Measurements from ENCODE around the gene MPHOSPH8. TPM values are rescaled to one million over a fixed set of nuclear protein-coding genes. Genes with fewer than 3 reads are reported as not detected.
"Not testable (repeated sequence)": the region's sequence is repeated elsewhere in the genome, so short reads cannot be mapped to it uniquely, and the experiment has no call there.

Gene MPHOSPH8
- total RNA-seq, 1 experiment from 2014 or later = 20.6 TPM

DNA sequence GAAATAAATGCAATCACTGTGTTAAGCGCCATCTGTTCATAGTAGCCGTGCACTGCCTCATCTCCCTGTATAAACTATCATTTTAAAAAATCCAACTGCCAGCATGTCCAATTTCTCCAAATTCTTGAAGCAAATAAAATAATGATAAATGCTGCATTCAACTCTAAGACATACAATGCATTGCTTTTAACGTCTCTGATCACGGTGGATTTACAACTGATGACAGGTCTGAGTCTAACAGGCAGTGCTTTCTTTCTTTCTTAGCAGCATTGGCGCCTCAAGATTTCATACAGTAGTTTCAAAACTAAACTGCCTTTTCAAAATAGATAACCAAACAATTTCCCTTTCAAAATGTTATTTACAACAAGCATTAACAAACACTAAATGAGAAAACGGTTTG, 70.8 kb downstream of the MPHOSPH8 start:
- BruUV-seq (replicated peaks); DNase-seq (ENCODE audit: low read depth, low spot score); H3K36me3 ChIP-seq (ENCODE audit: control insufficient read depth, insufficient read depth, low read length); H3K9me3 ChIP-seq (ENCODE audit: control insufficient read depth, insufficient read depth, low read depth, low read length); intact Hi-C loops (cut with micrococcal nuclease; ENCODE audit: unreplicated experiment); POLR2A ChIA-PET; H3K4me1 ChIP-seq (ENCODE audit: control insufficient read depth, insufficient read depth, low read length); CTCF ChIA-PET; H3K27ac ChIP-seq (ENCODE audit: low read length); in situ Hi-C loops (cut with HindIII; ENCODE audit: low pct_unique_long_range_greater_than_20kb, low sequenced_read_pairs); H3K27me3 ChIP-seq (ENCODE audit: control insufficient read depth, insufficient read depth, low read length); ATAC-seq; H3K4me3 ChIP-seq (ENCODE audit: low read depth in 2 of 2, low read length in 2 of 2): not testable (repeated sequence)

DNA sequence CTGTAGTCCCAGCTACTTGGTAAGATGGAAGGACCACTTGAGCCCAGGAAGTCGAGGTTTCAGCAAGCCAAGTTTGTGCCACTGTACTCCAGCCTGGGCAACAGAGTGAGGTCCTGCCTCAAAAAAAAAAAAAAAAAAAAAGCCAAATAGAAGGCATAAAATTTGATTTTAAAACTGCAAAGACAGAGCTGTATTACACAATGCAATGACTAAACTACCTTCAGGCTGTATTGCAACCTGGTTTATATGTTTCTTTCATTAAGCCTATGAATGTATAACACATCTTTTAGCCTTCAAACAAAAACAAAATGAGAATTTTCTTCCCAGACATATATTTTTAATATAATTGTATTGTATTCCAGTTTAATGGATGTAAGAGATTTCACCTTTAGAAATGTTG, 75.6 kb downstream of the MPHOSPH8 start:
- BruUV-seq (replicated peaks); in situ Hi-C loops (cut with HindIII; ENCODE audit: low pct_unique_long_range_greater_than_20kb, low sequenced_read_pairs); DNase-seq (ENCODE audit: low read depth, low spot score); H3K4me1 ChIP-seq (ENCODE audit: control insufficient read depth, insufficient read depth, low read length); H3K27me3 ChIP-seq (ENCODE audit: control insufficient read depth, insufficient read depth, low read length); H3K4me3 ChIP-seq (ENCODE audit: low read depth in 2 of 2, low read length in 2 of 2); ATAC-seq; H3K9me3 ChIP-seq (ENCODE audit: control insufficient read depth, insufficient read depth, low read depth, low read length); H3K36me3 ChIP-seq (ENCODE audit: control insufficient read depth, insufficient read depth, low read length); POLR2A ChIA-PET; CTCF ChIA-PET; H3K27ac ChIP-seq (ENCODE audit: low read length); intact Hi-C loops (cut with micrococcal nuclease; ENCODE audit: unreplicated experiment): not testable (repeated sequence)

- H3K27me3 ChIP-seq (ENCODE audit: control insufficient read depth, insufficient read depth, low read length); BruUV-seq (replicated peaks); in situ Hi-C loops (cut with HindIII; ENCODE audit: low pct_unique_long_range_greater_than_20kb, low sequenced_read_pairs); H3K4me1 ChIP-seq (ENCODE audit: control insufficient read depth, insufficient read depth, low read length); DNase-seq (ENCODE audit: low read depth, low spot score); H3K9me3 ChIP-seq (ENCODE audit: control insufficient read depth, insufficient read depth, low read depth, low read length); ATAC-seq; intact Hi-C loops (cut with micrococcal nuclease; ENCODE audit: unreplicated experiment); POLR2A ChIA-PET; CTCF ChIA-PET; H3K36me3 ChIP-seq (ENCODE audit: control insufficient read depth, insufficient read depth, low read length); H3K27ac ChIP-seq (ENCODE audit: low read length); H3K4me3 ChIP-seq (ENCODE audit: low read depth in 2 of 2, low read length in 2 of 2): not testable (repeated sequence)
These were observed 76.3 kb downstream of the MPHOSPH8 start for GRCh38 chr13:19709782-19710181.

DNA sequence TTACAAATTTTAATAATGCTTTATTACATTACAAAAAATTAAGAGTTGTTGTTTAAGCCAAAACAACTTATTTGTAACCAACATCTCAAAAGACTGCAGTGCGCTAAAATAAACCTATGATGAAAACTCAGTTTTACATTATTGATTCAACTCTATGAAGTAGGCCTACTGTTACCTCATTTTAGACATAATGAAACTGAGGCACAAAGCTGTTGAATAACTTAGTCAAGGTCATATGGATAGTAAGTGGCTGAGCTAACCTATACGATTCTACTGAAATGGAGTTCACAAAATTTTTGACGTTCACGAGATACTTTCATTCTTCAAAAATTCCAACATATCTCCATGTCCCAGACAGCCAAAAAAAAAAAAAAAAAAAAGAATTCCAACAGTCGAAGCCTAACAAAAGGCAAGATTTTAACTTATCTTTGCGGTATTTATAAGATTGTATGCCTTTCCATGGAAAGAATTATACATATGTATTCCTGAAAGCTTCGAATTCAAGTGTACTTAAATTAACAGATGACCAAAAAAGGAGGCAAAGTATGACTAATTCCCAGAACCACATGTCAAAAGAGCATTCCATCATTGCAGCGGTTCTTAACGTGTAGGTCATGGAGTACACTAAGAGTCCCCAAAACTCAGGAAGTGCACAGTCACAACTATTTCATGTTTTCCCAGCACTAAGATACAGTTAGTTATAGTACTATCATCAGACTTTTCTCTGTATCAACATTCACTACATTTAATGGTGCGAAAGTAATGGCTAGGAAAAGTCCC, 79.9 kb downstream of the MPHOSPH8 start:
- H3K27me3 ChIP-seq (ENCODE audit: control insufficient read depth, insufficient read depth, low read length) = no peaks in the 10 kb centered on the region
- ChIA-PET CTCF (no interaction called here), POLR2A (no interaction called here)
- no TSS peak for BruUV-seq (replicated peaks)
- H3K36me3 ChIP-seq (ENCODE audit: control insufficient read depth, insufficient read depth, low read length) = peaks cover 2% of the 10 kb centered on the region; the same call in 1 of the 2 replicates
- no peak overlapping the region for H3K4me3 ChIP-seq (ENCODE audit: low read depth in 2 of 2, low read length in 2 of 2)
- no peak overlapping the region for H3K27ac ChIP-seq (ENCODE audit: low read length)
- H3K9me3 ChIP-seq (ENCODE audit: control insufficient read depth, insufficient read depth, low read depth, low read length) = no peaks in the 10 kb centered on the region
- in situ Hi-C loops (cut with HindIII; ENCODE audit: low pct_unique_long_range_greater_than_20kb, low sequenced_read_pairs) = no loop called here
- no peak for DNase-seq (ENCODE audit: low read depth, low spot score)
- intact Hi-C loops (cut with micrococcal nuclease; ENCODE audit: unreplicated experiment) = no loop called here
- no peaks in the 10 kb centered on the region for H3K4me1 ChIP-seq (ENCODE audit: control insufficient read depth, insufficient read depth, low read length)
- TF ChIP-seq CTCF (IDR thresholded peaks at IDR 0.05) (no peak), TCF7L2 (IDR thresholded peaks at IDR 0.05; ENCODE audit: low read depth, low read length) (no peak), SIN3A (IDR thresholded peaks at IDR 0.05; ENCODE audit: borderline replicate concordance, insufficient read depth, low read depth, low read length) (no peak), POLR2AphosphoS5 (IDR thresholded peaks at IDR 0.05; ENCODE audit: low read depth, low read length) (no peak)
- TF ChIP-seq, protein P1, sequence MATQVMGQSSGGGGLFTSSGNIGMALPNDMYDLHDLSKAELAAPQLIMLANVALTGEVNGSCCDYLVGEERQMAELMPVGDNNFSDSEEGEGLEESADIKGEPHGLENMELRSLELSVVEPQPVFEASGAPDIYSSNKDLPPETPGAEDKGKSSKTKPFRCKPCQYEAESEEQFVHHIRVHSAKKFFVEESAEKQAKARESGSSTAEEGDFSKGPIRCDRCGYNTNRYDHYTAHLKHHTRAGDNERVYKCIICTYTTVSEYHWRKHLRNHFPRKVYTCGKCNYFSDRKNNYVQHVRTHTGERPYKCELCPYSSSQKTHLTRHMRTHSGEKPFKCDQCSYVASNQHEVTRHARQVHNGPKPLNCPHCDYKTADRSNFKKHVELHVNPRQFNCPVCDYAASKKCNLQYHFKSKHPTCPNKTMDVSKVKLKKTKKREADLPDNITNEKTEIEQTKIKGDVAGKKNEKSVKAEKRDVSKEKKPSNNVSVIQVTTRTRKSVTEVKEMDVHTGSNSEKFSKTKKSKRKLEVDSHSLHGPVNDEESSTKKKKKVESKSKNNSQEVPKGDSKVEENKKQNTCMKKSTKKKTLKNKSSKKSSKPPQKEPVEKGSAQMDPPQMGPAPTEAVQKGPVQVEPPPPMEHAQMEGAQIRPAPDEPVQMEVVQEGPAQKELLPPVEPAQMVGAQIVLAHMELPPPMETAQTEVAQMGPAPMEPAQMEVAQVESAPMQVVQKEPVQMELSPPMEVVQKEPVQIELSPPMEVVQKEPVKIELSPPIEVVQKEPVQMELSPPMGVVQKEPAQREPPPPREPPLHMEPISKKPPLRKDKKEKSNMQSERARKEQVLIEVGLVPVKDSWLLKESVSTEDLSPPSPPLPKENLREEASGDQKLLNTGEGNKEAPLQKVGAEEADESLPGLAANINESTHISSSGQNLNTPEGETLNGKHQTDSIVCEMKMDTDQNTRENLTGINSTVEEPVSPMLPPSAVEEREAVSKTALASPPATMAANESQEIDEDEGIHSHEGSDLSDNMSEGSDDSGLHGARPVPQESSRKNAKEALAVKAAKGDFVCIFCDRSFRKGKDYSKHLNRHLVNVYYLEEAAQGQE (IDR thresholded peaks at IDR 0.05; ENCODE audit: insufficient read depth in 1 of 2, low read depth in 2 of 2, low read length in 1 of 2) = no peak
- ATAC-seq = no peak

Data from Panc1 (cell line).